Left ventricle myocardium inferior (tissue), 1 donor: Measurements from ENCODE around the gene EDEM2. TPM values are rescaled to one million over a fixed set of nuclear protein-coding genes. Genes with fewer than 3 reads are reported as not detected.
A peak's percentile ranks its signal among the peaks of the same experiment; 100 is the strongest.

ENCODE experiments used
- DNase-seq: peaks from one replicate; pipeline ENCODE4 v3.0.0-alpha.2; 2020
- H3K27ac ChIP-seq: fragments of 200-600 bp; replicated peaks from 2 replicates; pipeline ENCODE4 v1.8.0; 2021
- H3K27me3 ChIP-seq: fragments of 200-600 bp; 2 replicates; pipeline ENCODE4 v1.8.0; 2021; ENCODE audit warnings: low read depth
- H3K36me3 ChIP-seq: fragments of 200-600 bp; 2 replicates; pipeline ENCODE4 v1.8.0; 2021
- H3K4me1 ChIP-seq: fragments of 200-600 bp; 2 replicates; pipeline ENCODE4 v1.8.0; 2021
- H3K4me3 ChIP-seq: fragments of 200-600 bp; 2 replicates; pipeline ENCODE4 v1.8.0; 2021; ENCODE audit warnings: mild to moderate bottlenecking, moderate library complexity
- H3K9me3 ChIP-seq: fragments of 200-600 bp; replicated peaks from 2 replicates; pipeline ENCODE4 v1.8.0; 2021
- CTCF ChIP-seq: fragments of 200-600 bp; IDR thresholded peaks from 2 replicates; pipeline ENCODE4 v1.8.0; 2021; ENCODE audit warnings: antibody characterized with exemption, mild to moderate bottlenecking, borderline replicate concordance
- intact Hi-C: fragments of 100-400 bp; cut with micrococcal nuclease; formaldehyde crosslinking; loops from one replicate; pipeline ENCODE4 v1.11.0; 2022
- total RNA-seq: library from RNA; stranded (reverse); fragmentation: NEBNext Ultra II Directional; extraction: Animal tissue kit (Norgen Biotek cat#: 25700); gene quantifications from one replicate; pipeline ENCODE4 v1.2.1, GENCODE V29; 2021
- donor health status: DM: no; HTN: yes; CAD: no; lungs with severe emphysema.

The EDEM2 gene
- total RNA-seq, 1 donor from 2014 or later: 10.4 TPM

GRCh38 chr20:35131934-35132333, 15.2 kb downstream of the EDEM2 start:
- TF ChIP-seq CTCF: no peak

GRCh38 chr20:35129647-35130069, 17.5 kb downstream of the EDEM2 start:
- peaks cover 76% of the 10 kb centered on the region for H3K36me3 ChIP-seq
- peaks cover 9% of the 10 kb centered on the region for H3K4me1 ChIP-seq
- H3K9me3 ChIP-seq: no peaks in the 10 kb centered on the region
- H3K27ac ChIP-seq: no peak overlapping the region
- no peak for DNase-seq
- no peaks in the 10 kb centered on the region for H3K27me3 ChIP-seq
- intact Hi-C loops: no loop called here
- TF ChIP-seq CTCF: no peak
- no peak overlapping the region for H3K4me3 ChIP-seq

More at GRCh38 chr20:35131934-35132333, 15.2 kb downstream of the EDEM2 start:
- Histone ChIP-seq H3K27me3 (no peaks in the 10 kb centered on the region), H3K4me1 (peaks cover 32% of the 10 kb centered on the region), H3K9me3 (no peaks in the 10 kb centered on the region), H3K27ac (no peak overlapping the region), H3K4me3 (no peak overlapping the region), H3K36me3 (peaks cover 64% of the 10 kb centered on the region)
- no peak for DNase-seq
- intact Hi-C loops: no loop called here

GRCh38 chr20:35125753-35126152, 21.4 kb downstream of the EDEM2 start:
- H3K36me3 ChIP-seq: peaks cover 90% of the 10 kb centered on the region
- H3K9me3 ChIP-seq: no peaks in the 10 kb centered on the region
- no peak overlapping the region for H3K27ac ChIP-seq
- intact Hi-C loops: no loop called here
- TF ChIP-seq CTCF: no peak
- DNase-seq: no peak
- peaks cover 11% of the 10 kb centered on the region for H3K4me1 ChIP-seq
- no peak overlapping the region for H3K4me3 ChIP-seq
- no peaks in the 10 kb centered on the region for H3K27me3 ChIP-seq

- DNase-seq: no peak
- no peak for TF ChIP-seq CTCF
- intact Hi-C loops: no loop called here
- Histone ChIP-seq H3K4me1 (peaks cover 20% of the 10 kb centered on the region), H3K4me3 (no peak overlapping the region), H3K27ac (no peak overlapping the region), H3K27me3 (no peaks in the 10 kb centered on the region), H3K9me3 (no peaks in the 10 kb centered on the region), H3K36me3 (peaks cover 89% of the 10 kb centered on the region)
Measured at GRCh38 chr20:35122756-35123405, 24.3 kb downstream of the EDEM2 start.

GRCh38 chr20:35121186-35121585, 25.9 kb downstream of the EDEM2 start:
- TF ChIP-seq CTCF: no peak
- H3K4me1 ChIP-seq: peaks cover 25% of the 10 kb centered on the region
- intact Hi-C loops: no loop called here
- DNase-seq: no peak
- H3K36me3 ChIP-seq: peaks cover 90% of the 10 kb centered on the region
- peak overlapping the region; percentile 79 for H3K27ac ChIP-seq
- H3K9me3 ChIP-seq: no peaks in the 10 kb centered on the region
- H3K4me3 ChIP-seq: no peak overlapping the region
- H3K27me3 ChIP-seq: no peaks in the 10 kb centered on the region
